ENCODE results near the gene PKHD1. TPM values are rescaled to one million over a fixed set of nuclear protein-coding genes. Genes with fewer than 3 reads are reported as not detected.

PKHD1 gene
- total RNA-seq, 1 donor from 2014 or later: not detected

DNA sequence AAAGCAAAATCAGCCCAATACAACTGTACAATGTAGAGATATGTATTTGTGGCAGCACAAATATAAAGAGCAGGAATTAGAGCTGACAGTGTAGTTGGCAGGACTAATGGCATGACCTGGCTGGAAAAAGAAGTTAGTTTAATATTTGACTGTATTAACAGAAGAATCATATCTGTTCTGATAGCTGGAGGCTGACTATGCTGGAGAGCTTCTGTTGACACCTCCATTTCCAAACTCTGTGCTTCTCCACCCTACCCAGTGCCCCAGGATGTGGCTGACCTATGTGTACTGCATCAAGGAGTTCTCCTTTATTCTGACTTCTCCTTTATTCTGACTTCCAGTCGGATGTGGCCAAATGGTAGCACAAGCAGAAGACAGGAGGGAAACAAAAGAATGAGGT is 299.3 kb downstream of the PKHD1 start:
- intact Hi-C loops (cut with micrococcal nuclease): no loop called here
- ATAC-seq (no peak), DNase-seq (no peak)

DNA sequence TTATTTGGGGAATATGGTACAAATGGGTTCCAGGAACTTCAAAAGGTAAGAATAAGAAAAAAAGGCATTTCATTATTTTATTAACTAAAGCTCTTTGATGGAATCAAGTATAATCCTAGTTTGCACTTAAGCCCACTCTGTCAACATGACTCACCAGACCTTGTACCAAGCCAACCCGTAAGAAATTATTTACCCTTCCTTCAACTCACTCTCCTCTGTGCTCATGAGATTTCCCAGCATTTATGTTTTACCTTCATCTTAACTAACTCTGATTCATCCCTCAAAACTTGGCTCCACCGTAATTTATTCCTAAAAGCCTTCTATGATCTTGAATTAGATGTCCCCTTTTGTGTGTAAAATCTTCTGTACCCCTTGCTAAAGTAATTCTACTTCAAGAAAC is 308.7 kb downstream of the PKHD1 start:
- no peak for ATAC-seq
- intact Hi-C loops (cut with micrococcal nuclease): no loop called here
- DNase-seq: no peak

DNA sequence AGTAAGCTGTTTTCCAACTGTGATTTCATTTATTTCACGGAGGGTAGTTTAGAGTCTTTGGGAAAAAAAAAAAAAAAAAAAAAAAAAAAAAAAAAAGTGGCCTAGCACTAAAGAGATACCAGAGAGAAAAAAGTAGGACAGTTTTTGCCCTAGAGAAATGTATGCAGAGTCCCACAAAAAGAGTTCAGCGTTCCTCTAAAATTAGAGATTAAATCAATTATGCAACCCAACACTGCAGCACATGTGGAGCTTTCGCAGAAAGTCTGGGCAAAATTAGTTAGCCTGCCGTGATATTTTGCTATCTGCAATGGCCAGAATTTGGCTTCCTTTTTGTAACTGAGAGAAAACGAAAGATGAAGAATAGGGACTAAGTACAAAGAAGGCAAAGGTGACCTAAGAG is 309.8 kb downstream of the PKHD1 start:
- intact Hi-C loops (cut with micrococcal nuclease): no loop called here
- ATAC-seq: no peak
- DNase-seq: no peak

DNA sequence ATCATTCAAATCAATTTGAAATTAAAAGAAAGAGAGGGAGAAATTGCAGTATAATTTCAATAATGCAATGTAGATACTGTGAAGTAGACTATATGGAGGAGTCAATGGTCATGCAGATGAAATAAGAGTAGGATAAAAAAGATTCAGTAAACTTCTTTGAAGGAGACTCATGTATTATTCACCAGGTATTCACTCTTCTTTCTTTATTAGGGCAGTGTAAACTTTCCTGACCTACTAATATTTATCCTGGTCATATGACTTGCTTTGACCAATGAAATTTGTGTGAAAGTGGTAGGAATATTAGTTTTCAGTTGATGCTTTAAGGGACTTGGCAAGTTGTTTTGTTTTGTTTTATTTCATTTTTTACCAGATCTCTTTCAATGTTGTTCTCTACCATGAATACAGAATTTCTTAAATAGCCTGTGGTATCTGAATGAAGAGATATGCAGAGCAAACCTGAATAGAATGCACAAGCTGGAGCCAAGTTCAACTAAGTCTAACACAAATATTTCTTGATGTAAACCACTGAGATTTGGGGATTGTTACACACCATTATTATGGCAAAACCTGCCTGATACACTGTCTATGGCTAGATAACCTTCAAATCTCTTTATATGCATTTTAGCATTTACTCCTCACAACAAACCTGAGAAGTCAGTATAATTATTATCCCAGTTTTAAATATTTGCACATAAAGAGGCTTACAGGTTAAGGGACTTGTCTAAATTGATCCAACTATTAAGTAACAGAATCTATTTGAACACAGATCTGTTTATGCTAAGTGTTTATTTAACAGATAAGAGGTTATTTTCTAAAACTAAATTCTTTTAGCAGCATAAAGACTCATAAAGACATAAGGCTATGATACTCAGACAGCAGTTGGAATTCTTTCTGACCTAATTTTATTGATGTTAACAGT is 311.2 kb downstream of the PKHD1 start:
- intact Hi-C loops (cut with micrococcal nuclease): no loop called here
- DNase-seq (no peak), ATAC-seq (no peak)

DNA sequence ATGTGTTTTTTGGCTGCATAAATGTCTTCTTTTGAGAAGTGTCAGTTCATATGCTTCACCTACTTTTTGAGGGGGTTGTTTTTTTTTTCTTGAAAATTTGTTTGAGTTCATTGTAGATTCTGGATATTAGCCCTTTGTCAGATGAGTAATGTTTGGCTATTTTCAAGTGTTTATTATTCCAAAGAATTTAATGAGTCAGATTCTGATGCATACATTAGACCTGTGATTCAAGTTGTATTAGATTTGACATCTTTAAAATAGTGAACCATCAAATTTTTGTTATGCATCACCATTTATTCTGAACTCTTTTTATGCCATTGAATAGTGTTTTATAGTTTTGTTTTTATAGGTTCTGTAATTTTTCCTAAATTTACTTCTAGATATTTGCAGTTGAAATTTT is 319.3 kb downstream of the PKHD1 start:
- intact Hi-C loops (cut with micrococcal nuclease): no loop called here
- no peak for ATAC-seq
- no peak for DNase-seq

DNA sequence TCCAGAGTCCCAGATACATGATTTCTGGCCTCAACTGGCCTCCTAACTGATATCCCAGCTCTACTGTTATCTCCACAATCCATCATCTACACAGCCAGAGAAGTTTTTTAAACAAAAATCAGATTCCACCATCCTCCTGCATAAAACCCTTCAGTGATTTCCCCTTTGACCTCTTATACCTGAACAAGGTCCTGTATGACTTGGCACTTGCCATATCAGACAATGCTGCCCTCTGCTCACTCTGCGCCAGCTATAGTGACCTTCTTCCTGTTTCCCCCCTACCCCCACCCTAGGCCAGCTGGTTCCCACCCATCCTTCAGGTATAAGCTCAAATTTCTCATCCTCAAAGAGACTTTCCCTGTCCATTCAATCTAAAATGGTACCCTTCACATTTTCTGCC is 322.2 kb downstream of the PKHD1 start:
- DNase-seq (no peak), ATAC-seq (no peak)
- intact Hi-C loops (cut with micrococcal nuclease): no loop called here

DNA sequence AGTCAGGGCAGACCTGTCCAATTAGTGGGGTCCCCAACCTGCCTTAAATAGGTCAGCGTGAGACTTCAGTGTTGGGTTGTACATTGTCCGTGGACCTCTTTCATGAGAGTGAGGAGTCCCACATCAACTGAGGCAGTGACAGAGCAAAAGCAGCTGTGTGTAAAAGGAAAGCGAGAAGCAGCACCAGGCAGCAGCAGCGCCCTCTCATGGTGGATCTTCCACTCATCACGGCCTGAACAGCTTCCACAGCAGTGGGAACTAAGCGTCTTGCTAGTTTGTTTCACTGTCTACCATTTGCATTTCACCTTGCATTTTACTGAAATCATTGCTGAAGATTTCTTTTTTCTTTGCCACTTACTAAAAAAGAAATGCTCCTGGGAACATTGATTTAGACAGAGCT is 333.8 kb downstream of the PKHD1 start:
- peak; percentile 47 for ATAC-seq
- DNase-seq: peak; percentile 59

DNA sequence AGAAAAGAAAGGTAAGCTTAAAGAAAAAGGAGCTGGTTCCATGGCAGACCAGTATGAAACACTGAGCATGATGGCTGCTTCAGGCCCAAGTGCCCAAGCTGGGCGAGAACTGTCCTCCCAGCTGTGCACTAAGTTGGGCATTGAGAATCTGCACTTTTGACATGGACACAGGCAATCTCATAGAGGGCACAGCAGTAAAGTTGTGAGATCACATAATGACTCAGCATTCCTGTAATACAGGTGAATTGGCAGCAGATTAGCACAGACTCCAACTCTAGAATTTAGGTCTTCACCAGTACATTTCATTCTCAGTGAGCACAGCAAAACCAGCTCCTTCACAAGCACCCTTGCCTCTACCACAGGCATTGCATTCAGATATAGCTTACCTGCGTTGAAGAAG is 343.4 kb downstream of the PKHD1 start:
- ATAC-seq (no peak), DNase-seq (no peak)
- intact Hi-C loops (cut with micrococcal nuclease): no loop called here

More for the DNA sequence above, 333.8 kb downstream of the PKHD1 start:
- intact Hi-C loops (cut with micrococcal nuclease): no loop called here

DNA sequence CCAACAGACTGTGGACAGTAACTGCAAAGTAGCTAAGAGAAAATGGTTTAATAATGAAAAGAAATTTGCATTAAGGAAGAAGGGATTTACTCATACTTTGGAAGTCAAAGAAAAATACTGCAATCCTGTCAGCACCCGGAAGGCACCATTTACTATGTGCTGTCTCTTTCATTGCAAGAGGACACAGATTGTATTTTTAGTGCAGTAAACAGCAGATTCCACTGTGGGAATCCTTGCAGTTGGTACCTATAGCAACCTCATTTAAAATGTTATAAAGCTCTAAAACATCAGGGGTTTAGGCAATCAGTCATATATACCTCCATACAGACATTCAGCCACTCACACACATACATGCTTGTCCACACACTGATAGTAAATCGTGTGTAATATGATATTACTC is 346.8 kb downstream of the PKHD1 start:
- ATAC-seq (no peak), DNase-seq (no peak)
- intact Hi-C loops (cut with micrococcal nuclease): no loop called here

DNA sequence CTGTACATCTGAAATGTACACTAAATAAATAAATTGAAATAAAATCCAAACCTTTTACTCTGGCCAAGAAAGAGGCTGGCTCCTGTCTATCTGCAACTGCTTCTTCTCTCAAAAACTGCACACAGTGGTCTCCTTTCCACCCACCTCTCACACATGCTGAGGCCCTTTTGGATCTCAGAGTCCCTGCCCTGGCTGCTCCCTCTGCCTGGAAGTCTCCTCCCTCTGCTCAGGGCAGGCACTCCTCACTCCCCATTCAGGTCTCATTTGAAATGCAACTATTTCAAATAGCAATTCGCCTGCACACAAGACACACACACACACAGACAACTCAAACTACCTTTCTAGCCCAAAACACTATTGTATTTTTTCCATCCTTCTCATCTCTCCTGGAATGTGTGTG is 348.8 kb downstream of the PKHD1 start:
- ATAC-seq (no peak), DNase-seq (no peak)
- intact Hi-C loops (cut with micrococcal nuclease): no loop called here

DNA sequence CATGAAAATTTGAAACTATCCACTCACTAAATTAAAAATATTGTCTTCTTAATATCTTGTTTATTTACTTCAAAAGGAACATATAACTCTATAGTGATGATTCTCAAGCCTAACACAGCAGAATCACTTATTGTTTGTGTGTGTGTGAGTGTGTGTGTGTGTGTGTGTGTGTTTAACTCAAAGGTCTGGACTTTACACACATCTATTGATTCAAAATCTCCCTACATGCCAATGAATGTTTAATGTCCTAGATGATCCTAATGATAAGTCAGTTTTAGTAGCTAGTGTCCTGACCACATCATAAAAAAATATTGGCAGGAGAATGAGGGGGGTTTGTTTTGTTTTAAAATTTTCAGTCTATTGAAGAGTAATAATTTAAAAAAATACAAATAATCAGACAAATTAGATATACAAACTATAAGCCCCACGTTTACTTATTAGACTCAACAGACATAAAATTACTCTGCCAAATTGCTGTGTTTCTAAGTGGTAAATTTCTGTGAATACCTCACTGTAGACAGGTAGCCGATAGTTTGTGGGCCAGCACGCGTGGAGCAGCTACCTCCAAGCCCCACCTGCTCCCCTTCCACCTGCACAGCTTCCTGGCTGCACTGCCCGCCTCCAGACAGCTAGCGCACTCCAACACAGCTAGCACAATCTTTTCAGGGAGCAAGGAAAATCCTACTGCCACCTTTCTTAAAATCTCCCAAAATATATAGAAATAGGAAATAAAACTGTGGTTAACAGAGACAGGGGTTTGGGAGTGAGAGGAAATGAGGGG is 349.6 kb downstream of the PKHD1 start:
- no peak for DNase-seq
- ATAC-seq: no peak
- intact Hi-C loops (cut with micrococcal nuclease): no loop called here

DNA sequence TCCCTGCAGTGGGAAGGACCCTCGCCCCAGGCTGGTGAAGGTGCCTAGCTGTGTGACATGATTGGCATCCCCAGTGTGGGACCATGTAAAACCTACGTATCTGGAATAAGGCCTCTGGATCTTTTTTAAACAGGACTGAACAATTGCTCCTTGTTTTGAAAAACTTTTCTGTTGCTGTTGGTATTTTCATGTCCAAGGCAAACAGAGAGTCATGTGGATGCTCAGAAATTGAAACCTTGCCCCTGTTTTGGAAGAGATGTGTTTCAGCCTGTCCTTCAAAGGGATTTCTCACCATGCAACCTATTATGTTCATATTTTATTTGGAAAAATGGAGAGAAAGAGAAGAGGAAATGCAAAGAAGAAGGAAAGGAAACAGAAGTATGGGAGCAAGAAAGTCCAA is 362.3 kb downstream of the PKHD1 start:
- DNase-seq (no peak), ATAC-seq (no peak)
- intact Hi-C loops (cut with micrococcal nuclease): no loop called here

DNA sequence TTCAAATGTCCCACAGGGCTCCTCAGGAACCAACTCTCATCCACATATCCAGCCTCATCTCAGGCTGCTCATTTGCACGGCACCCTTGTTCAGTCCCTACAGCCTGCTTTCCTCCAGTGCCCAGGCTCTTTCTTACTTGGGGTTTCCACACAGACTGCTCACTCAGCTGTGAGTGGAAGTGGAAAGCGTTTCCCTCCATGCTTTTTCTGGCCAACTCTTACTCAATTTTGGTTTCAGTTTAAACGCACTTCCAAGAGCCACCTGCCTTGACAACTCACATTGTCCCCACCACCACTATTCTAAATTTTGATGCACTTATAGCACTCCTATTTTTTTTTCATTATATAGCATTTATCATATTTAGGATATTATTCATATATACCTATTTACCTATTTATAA is 367.1 kb downstream of the PKHD1 start:
- DNase-seq: no peak
- intact Hi-C loops (cut with micrococcal nuclease): no loop called here
- ATAC-seq: no peak

DNA sequence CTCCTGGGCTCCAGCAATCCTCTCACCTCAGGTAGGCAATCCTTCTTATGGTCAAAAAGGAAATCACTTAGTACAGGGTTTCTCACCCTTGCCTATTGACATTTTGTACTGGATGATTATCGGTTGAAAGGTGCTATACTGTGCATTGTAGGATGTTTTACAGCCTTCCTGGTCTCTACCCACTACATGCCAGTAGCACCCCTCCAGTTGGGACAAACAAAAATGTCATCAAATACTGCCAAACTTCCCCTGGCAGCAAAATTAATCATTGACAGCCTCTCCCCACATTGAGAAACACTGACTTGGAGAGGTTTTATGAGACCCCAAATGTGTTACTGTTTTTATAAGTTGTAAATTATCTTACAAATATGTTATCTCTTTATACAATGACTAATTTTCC is 368.1 kb downstream of the PKHD1 start:
- intact Hi-C loops (cut with micrococcal nuclease): no loop called here

DNA sequence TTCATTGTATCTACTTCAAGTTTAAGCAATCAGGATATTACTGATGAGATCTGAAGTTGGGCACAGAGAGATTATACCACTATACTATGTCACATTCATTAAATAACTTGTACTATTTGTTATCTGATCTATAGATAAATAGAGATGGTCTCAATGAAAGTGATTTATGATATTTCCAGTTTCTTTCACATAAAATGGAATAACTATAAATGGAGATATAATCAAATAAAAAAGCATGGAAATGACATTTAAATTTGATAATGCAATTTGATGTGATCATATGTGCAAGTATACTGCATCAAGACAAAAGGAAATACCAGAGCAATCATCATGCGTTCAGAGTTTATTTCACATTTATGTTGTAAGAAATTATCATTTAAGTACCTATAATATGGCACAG is 368.9 kb downstream of the PKHD1 start:
- no peak for ATAC-seq
- DNase-seq: no peak
- intact Hi-C loops (cut with micrococcal nuclease): no loop called here

More for the DNA sequence above, 368.1 kb downstream of the PKHD1 start:
- ATAC-seq (no peak), DNase-seq (no peak)

DNA sequence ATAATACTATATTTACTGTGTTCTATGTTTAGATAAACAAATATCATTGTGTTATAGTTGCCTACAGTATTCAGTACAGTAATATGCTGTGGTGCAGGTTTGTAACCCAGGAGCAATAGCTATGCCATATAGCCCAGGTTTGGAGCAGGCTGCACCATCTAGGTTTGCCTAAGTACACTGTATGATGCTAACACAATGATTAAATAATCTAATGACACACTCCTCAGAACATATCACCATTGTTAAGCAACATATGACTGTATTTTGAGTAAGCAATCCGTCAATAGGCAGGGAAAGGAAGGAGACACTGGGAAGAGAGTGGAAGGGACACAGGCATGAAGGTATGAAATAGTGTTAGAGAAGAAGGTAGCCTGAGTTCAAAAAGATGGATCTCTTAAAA is 369.9 kb downstream of the PKHD1 start:
- intact Hi-C loops (cut with micrococcal nuclease): no loop called here
- no peak for ATAC-seq

DNA sequence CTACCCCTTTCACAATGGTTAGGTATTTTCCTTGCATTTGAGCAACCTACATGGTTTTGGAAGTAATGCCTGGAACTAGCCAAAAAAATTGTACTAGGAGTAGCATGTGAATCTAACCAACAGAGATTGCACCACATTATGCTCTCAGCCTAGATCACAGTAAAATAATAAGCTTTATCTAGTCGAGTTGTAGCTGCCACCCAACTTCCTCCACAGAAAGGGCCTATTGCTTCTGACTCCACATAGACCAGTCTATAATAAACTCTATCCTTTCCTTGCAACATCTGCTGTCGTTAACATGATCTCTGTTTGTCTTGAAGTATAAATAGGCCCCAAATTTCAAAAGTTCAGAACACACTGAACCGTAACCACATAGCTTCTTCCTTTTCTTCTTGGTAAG is 375.5 kb downstream of the PKHD1 start:
- intact Hi-C loops (cut with micrococcal nuclease): no loop called here
- ATAC-seq (no peak), DNase-seq (no peak)

More for the DNA sequence above, 369.9 kb downstream of the PKHD1 start:
- no peak for DNase-seq

DNA sequence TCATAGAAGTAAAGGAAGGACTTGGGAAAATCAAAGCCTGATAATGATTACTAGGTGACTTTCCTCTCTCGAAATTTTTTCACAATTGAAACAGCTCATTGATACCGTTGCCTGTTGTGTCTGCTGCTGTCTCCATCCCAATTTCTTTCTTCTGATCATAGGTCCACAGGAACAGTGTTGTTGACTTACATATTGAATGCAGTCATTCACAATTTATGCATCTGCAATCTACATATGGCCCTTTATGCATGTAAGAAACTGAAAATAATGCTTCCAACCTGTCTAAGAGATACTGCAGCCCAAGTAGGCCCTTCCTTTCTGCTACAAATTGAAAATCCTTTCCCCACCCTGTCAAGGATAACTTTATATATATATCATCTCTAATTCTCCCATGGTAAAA is 381.3 kb downstream of the PKHD1 start:
- intact Hi-C loops (cut with micrococcal nuclease): no loop called here

DNA sequence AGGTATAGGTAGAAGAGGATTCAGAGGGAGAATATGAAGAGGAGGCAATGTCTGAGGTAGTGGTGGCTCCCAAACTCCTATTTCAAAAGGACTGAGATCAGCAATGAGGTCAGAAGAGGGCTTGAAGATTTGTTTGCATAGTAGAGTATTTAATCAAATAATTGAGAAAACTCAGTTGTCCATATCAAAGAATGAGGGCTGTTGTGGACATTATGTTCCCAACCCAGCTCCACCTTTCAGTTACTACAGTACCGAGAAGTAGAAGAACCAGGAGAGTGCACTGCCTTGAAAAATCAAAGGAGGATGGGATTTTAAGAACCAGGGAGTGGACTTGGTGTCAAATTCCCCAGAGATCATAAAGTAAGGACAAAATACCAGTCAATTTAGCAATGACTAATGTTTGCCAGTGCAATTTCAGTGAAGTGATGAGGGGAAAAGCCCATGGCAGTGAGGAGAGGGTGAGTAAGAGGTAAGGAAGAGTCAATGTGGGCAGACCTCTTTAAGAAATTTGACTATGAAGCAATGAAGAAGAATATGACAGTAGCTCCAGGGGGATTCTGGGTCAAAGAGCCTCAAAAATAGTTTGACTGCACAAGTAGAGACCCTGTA is 382.4 kb downstream of the PKHD1 start:
- intact Hi-C loops (cut with micrococcal nuclease): no loop called here
- no peak for ATAC-seq
- DNase-seq: no peak

More for the DNA sequence above, 381.3 kb downstream of the PKHD1 start:
- DNase-seq: no peak
- ATAC-seq: no peak

DNA sequence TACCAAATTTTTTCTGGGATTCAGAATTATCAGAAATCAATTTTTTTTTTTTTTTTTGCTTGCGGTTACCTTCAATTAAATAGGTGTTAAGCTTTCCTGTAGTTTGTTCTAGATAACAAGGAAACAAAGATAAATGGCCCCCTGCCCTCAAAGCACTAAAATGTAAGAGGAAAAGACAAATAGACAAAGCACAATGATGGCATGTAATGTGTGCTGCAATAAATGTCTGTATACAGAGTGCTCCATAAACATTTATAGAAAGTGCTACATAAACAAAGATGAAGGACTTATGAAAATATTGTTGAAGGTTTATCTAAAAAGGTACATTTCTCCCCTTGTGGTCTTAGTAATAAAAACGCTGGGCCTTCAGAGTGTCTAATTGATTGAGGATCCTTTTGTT is 384.6 kb downstream of the PKHD1 start:
- ATAC-seq (no peak), DNase-seq (no peak)
- intact Hi-C loops (cut with micrococcal nuclease): no loop called here
